ENCODE results near the gene ADGRG3. TPM values are rescaled to one million over a fixed set of nuclear protein-coding genes. Genes with fewer than 3 reads are reported as not detected.
A peak's percentile ranks its signal among the peaks of the same experiment; 100 is the strongest.

ADGRG3 gene
- total and polyA plus RNA-seq, 9 of the 15 experiments (the other 6 are each of a cell fraction or from before 2014, with no cell fraction given): 0.09 to 0.52 (median 0.14) TPM; not detected in 3

GRCh38 chr16:57736419-57737351 is 68.6 kb downstream of the ADGRG3 start (continued):
- TF ChIP-seq ATF3 (IDR thresholded peaks at IDR 0.05): peak; percentile 98
- TF ChIP-seq ATF3 (CRISPR knock-in tag; conservative IDR thresholded peaks at IDR 0.05): no peak; the same call in 1 of the 2 replicates
- TF ChIP-seq FOS (IDR thresholded peaks at IDR 0.05; ENCODE audit: extremely low read depth, insufficient read length): no peak
- 0 out of 2 replicates have a peak, but pooled peaks have one; percentile 29 for TF ChIP-seq ZBTB9 (CRISPR knock-in tag; IDR thresholded peaks at IDR 0.05)
- TF ChIP-seq CBFA2T2 (conservative IDR thresholded peaks at IDR 0.05): 0 out of 2 replicates have a peak, but pooled peaks have one; percentile 1
- no peak for TF ChIP-seq MEIS2 (IDR thresholded peaks at IDR 0.05; ENCODE audit: partially characterized antibody)
- TF ChIP-seq ZNF140 (CRISPR knock-in tag; IDR thresholded peaks at IDR 0.05): no peak
- 0 out of 3 replicates have a peak, but pooled peaks of 1 of the 2 experiments have one; percentile 9 for TF ChIP-seq CBX3 (IDR thresholded peaks at IDR 0.05; ENCODE audit: borderline replicate concordance in 1 of 2, low read length in 2 of 2)
- 0 out of 4 replicates have a peak, but pooled peaks of 1 of the 2 experiments have one; percentile 20 for TF ChIP-seq FOXK2 (conservative IDR thresholded peaks at IDR 0.05 in 1 of 2, IDR thresholded peaks at IDR 0.05 in 1 of 2; ENCODE audit: low read depth in 2 of 2)
- no peak for TF ChIP-seq ZFP1 (CRISPR knock-in tag; IDR thresholded peaks at IDR 0.05)
- no peak for TF ChIP-seq PTRF (tag; IDR thresholded peaks at IDR 0.05)
- 0 out of 2 replicates have a peak, but pooled peaks have one; percentile 15 for TF ChIP-seq ZBTB7A (IDR thresholded peaks at IDR 0.05; ENCODE audit: borderline replicate concordance, control insufficient read depth, low read depth, low read length)
- no peak for TF ChIP-seq ARID3B (CRISPR knock-in tag; IDR thresholded peaks at IDR 0.05; ENCODE audit: borderline replicate concordance)
- no peak for TF ChIP-seq AFF4 (CRISPR knock-in tag; IDR thresholded peaks at IDR 0.05)
- no peak for TF ChIP-seq ZNF282 (CRISPR knock-in tag; IDR thresholded peaks at IDR 0.05)
- TF ChIP-seq MTF1 (CRISPR knock-in tag; IDR thresholded peaks at IDR 0.05; ENCODE audit: borderline replicate concordance): no peak
- TF ChIP-seq ZNF263 (CRISPR knock-in tag; IDR thresholded peaks at IDR 0.05; ENCODE audit: borderline replicate concordance): peak; percentile 26
